ENCODE data around the gene MLF2.

GRCh38 chr12:6708960-6709394 is 44.0 kb downstream of the MLF2 start:
- TF ChIP-seq ZNF121 (CRISPR knock-in tag; IDR thresholded peaks at IDR 0.05) (no peak), RFX5 (IDR thresholded peaks at IDR 0.05; ENCODE audit: low read depth, low read length) (no peak), ZSCAN5A (CRISPR knock-in tag; IDR thresholded peaks at IDR 0.05; ENCODE audit: borderline replicate concordance) (no peak), KAT8 (CRISPR knock-in tag; IDR thresholded peaks at IDR 0.05) (no peak), EZH2 (conservative IDR thresholded peaks at IDR 0.05; ENCODE audit: low read depth, low read length) (no peak)
- TF ChIP-seq, protein P1, sequence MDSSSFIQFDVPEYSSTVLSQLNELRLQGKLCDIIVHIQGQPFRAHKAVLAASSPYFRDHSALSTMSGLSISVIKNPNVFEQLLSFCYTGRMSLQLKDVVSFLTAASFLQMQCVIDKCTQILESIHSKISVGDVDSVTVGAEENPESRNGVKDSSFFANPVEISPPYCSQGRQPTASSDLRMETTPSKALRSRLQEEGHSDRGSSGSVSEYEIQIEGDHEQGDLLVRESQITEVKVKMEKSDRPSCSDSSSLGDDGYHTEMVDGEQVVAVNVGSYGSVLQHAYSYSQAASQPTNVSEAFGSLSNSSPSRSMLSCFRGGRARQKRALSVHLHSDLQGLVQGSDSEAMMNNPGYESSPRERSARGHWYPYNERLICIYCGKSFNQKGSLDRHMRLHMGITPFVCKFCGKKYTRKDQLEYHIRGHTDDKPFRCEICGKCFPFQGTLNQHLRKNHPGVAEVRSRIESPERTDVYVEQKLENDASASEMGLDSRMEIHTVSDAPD (CRISPR knock-in tag; IDR thresholded peaks at IDR 0.05) = no peak
